Measurements from ENCODE around the gene OR5B21. TPM values are rescaled to one million over a fixed set of nuclear protein-coding genes. Genes with fewer than 3 reads are reported as not detected.

The OR5B21 gene
- total RNA-seq, 6 experiments from 2014 or later, result not detected

GRCh38 chr11:58527429-58527828, 19.5 kb upstream of the OR5B21 start:
- ATAC-seq (no peak), DNase-seq (no peak)
- Histone ChIP-seq H3K4me3 (no peak overlapping the region), H3K9me3 (no peaks in the 10 kb centered on the region), H3K27me3 (no peaks in the 10 kb centered on the region), H3K27ac (no peak overlapping the region), H3K36me3 (peaks cover 0 to 12% (median 0%) of the 10 kb centered on the region in 4 donors), H3K4me1 (no peaks in the 10 kb centered on the region)
- no peak for TF ChIP-seq POLR2A (IDR thresholded peaks at IDR 0.05)
- TF ChIP-seq, protein P1, sequence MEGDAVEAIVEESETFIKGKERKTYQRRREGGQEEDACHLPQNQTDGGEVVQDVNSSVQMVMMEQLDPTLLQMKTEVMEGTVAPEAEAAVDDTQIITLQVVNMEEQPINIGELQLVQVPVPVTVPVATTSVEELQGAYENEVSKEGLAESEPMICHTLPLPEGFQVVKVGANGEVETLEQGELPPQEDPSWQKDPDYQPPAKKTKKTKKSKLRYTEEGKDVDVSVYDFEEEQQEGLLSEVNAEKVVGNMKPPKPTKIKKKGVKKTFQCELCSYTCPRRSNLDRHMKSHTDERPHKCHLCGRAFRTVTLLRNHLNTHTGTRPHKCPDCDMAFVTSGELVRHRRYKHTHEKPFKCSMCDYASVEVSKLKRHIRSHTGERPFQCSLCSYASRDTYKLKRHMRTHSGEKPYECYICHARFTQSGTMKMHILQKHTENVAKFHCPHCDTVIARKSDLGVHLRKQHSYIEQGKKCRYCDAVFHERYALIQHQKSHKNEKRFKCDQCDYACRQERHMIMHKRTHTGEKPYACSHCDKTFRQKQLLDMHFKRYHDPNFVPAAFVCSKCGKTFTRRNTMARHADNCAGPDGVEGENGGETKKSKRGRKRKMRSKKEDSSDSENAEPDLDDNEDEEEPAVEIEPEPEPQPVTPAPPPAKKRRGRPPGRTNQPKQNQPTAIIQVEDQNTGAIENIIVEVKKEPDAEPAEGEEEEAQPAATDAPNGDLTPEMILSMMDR (IDR thresholded peaks at IDR 0.05), result no peak
- intact Hi-C loops (cut with DNase I), result no loop called here
- WGBS (ENCODE audit: insufficient coverage, low coverage, low lambda C conversion rate, missing lambda C conversion rate), result 92% methylated on average over 6 of the region's 6 CpGs

DNA sequence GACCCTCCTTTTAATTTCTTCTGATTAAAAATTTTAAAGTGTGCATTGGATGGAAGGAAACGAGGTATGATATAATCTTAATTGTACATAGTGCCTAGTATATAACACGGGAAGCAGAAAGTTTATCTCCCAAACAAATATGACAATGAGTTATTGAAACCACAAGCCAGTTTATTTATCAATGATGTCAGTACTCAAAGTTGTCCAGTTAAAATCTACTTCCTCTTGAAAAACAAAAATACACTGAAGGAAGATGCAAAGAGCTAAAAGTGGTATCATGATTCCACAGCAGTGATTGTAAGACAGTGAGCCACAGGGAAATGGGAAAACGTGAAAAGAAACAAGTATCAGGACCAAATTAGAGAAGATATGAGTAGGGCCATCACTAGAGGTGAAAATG, 18.8 kb upstream of the OR5B21 start:
- intact Hi-C loops (cut with DNase I), result no loop called here
- Histone ChIP-seq H3K9me3 (no peaks in the 10 kb centered on the region), H3K27ac (no peak overlapping the region), H3K27me3 (no peaks in the 10 kb centered on the region), H3K36me3 (peaks cover 0 to 12% (median 0%) of the 10 kb centered on the region in 4 donors), H3K4me1 (no peaks in the 10 kb centered on the region), H3K4me3 (no peak overlapping the region)
- WGBS (ENCODE audit: insufficient coverage, low coverage, low lambda C conversion rate, missing lambda C conversion rate), result 57% methylated on average over 3 of the region's 3 CpGs
- ATAC-seq (no peak), DNase-seq (no peak)
- TF ChIP-seq, protein P1 (IDR thresholded peaks at IDR 0.05), result no peak
- TF ChIP-seq POLR2A (IDR thresholded peaks at IDR 0.05), result no peak

DNA sequence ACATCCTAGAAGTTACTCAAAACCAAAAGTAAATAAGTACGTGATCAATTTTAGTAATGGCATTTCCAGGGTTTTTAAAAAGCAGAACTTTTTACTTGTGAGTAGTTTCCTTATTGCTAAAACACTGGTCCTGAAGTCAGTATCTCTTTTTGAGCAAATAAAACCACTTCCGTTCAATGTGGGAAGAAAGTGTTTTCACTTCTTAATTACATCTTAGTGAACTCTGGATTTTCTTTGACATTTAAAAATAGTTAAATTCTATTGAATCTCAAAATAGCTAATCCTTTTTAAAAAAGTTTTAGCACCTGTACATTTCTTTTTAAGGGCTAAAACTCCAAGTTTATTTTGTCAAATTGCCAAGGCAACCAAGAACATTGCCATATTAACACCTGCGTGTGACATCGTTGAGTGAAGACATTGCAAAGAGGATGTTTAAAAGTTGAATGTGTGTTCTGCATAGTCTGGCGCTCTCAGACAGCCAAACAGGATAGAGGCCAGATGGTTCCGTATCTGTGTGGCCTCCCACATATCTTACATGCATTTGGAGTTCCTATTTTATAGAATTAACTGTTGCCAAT, 17.2 kb upstream of the OR5B21 start:
- WGBS (ENCODE audit: insufficient coverage, low coverage, low lambda C conversion rate, missing lambda C conversion rate), result 21% methylated on average over 6 of the region's 6 CpGs
- Histone ChIP-seq H3K9me3 (no peaks in the 10 kb centered on the region), H3K4me1 (no peaks in the 10 kb centered on the region), H3K36me3 (peaks cover 0 to 12% (median 0%) of the 10 kb centered on the region in 4 donors), H3K4me3 (no peak overlapping the region), H3K27me3 (no peaks in the 10 kb centered on the region), H3K27ac (no peak overlapping the region)
- intact Hi-C loops (cut with DNase I), result no loop called here
- ATAC-seq (peak; percentile 25 to 61 (median 42)), DNase-seq (no peak)
- no peak for TF ChIP-seq POLR2A (IDR thresholded peaks at IDR 0.05)
- TF ChIP-seq, protein P1 (IDR thresholded peaks at IDR 0.05), result no peak

DNA sequence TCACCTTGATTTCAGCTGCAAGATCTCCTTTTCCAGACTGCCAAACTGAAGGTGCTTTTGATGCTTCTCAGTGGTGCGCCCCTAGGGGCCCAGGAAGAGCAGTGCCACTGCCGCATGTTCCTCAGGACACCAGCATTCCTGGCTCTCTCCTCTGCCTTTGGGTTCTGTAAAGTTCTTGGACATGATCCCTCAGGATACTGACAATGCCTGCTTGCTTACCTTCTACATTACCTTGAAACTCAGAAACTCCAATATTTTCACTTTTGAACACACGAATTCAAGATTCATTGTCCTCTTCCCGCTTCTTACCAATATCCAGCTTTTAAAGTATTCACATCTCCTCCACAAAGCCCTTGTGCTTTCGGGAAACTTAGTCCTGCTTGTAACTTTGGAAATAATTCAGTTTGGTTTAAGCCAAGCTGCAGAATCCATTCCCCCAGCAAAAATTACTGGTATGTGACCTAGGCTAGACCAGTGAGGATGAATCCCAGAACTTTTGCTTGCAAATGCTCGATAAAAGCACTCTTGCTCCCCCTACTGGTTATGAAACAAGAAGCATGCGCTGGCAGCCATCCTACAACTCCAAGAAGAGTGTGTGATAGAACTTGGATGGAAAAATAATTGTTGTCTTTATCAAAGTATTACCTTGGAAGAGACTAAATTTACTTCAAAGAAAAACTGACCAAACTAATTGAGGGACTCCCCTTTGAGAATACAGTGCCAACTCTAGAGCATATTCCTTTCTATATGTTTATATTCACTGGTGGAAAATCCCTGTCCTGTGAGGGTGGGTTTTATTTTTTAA, 16.5 kb upstream of the OR5B21 start:
- ATAC-seq (peak; percentile 89 to 97 (median 93)), DNase-seq (peak in 2 of 3 donors; percentile 31 to 57)
- Histone ChIP-seq H3K9me3 (no peaks in the 10 kb centered on the region), H3K27me3 (no peaks in the 10 kb centered on the region), H3K36me3 (peaks cover 0 to 12% (median 0%) of the 10 kb centered on the region in 4 donors), H3K27ac (no peak overlapping the region), H3K4me3 (no peak overlapping the region), H3K4me1 (no peaks in the 10 kb centered on the region)
- no peak for TF ChIP-seq POLR2A (IDR thresholded peaks at IDR 0.05)
- TF ChIP-seq, protein P1 (IDR thresholded peaks at IDR 0.05), result peak; percentile 65 to 79 (median 78)
- 30% methylated on average over 7 of the region's 7 CpGs for WGBS (ENCODE audit: insufficient coverage, low coverage, low lambda C conversion rate, missing lambda C conversion rate)
- intact Hi-C loops (cut with DNase I), result no loop called here

Measured in right lobe of liver (tissue), 6 donors.